ENCODE results near the gene PSMB1. TPM values are rescaled to one million over a fixed set of nuclear protein-coding genes. Genes with fewer than 3 reads are reported as not detected.

Gene PSMB1
- total and polyA plus RNA-seq, 2 experiments from 2014 or later: 357 to 576 TPM

GRCh38 chr6:170506446-170506845, 46.7 kb downstream of the PSMB1 start:
- Histone ChIP-seq H3K27ac (ENCODE audit: low read depth) (no peak overlapping the region), H3K4me2 (no peak overlapping the region), H2AFZ (no peak overlapping the region), H3K4me1 (ENCODE audit: insufficient read depth) (no peaks in the 10 kb centered on the region), H3K36me3 (ENCODE audit: insufficient read depth) (no peaks in the 10 kb centered on the region), H3K4me3 (no peak overlapping the region), H3K27me3 (ENCODE audit: insufficient read depth) (peaks cover 5% of the 10 kb centered on the region; the same call in 1 of the 2 replicates), H3K9me2 (ENCODE audit: insufficient read depth) (no peaks in the 10 kb centered on the region), H3F3A (replicated peaks; ENCODE audit: low read depth) (no peaks in the 10 kb centered on the region), H4K20me1 (replicated peaks; ENCODE audit: insufficient read depth) (no peaks in the 10 kb centered on the region), H3K79me2 (replicated peaks; ENCODE audit: insufficient read depth) (no peaks in the 10 kb centered on the region)
- ATAC-seq (no peak), DNase-seq (ENCODE audit: low spot score) (no peak)
- Mint-ChIP-seq H3K4me3 (no peak overlapping the region), H3K4me1 (no peaks in the 10 kb centered on the region; the same call in 2 of the 3 replicates), H3K27ac (no peak overlapping the region), H3K36me3 (ENCODE audit: low read depth) (peaks cover 13% of the 10 kb centered on the region; the same call in 2 of the 3 replicates), H3K27me3 (ENCODE audit: insufficient read depth, low read depth, poor library complexity) (peaks cover 17% of the 10 kb centered on the region), H3K9me3 (peaks cover 20% of the 10 kb centered on the region)
- no peak for TF ChIP-seq ETS1 (IDR thresholded peaks at IDR 0.05)
- no peak for TF ChIP-seq ZNF331 (CRISPR knock-in tag; IDR thresholded peaks at IDR 0.05; ENCODE audit: low read depth)
- no peak for TF ChIP-seq JUNB (IDR thresholded peaks at IDR 0.05; ENCODE audit: unreplicated experiment)
- TF ChIP-seq POLR2AphosphoS5 (IDR thresholded peaks at IDR 0.05; ENCODE audit: low read depth): no peak
- no peak for TF ChIP-seq STAT1 (IDR thresholded peaks at IDR 0.05; ENCODE audit: unreplicated experiment)
- TF ChIP-seq EZH2 (IDR thresholded peaks at IDR 0.05; ENCODE audit: low read depth, unreplicated experiment): no peak
- no peak for TF ChIP-seq CTCF (conservative IDR thresholded peaks at IDR 0.05; ENCODE audit: low read depth in 2 of 2)
- no peak for TF ChIP-seq ZNF114 (CRISPR knock-in tag; IDR thresholded peaks at IDR 0.05)
- TF ChIP-seq CREB1 (CRISPR knock-in tag; IDR thresholded peaks at IDR 0.05; ENCODE audit: low read depth): no peak
- TF ChIP-seq ZNF462 (CRISPR knock-in tag; IDR thresholded peaks at IDR 0.05): no peak
- TF ChIP-seq NANOG (IDR thresholded peaks at IDR 0.05; ENCODE audit: borderline replicate concordance): no peak
- no peak for TF ChIP-seq REST (IDR thresholded peaks at IDR 0.05; ENCODE audit: unreplicated experiment)
- TF ChIP-seq EZH2phosphoT487 (IDR thresholded peaks at IDR 0.05; ENCODE audit: unreplicated experiment): no peak
